H1 (cell line): ENCODE measurements around the gene WBP1. TPM values are rescaled to one million over a fixed set of nuclear protein-coding genes. Genes with fewer than 3 reads are reported as not detected.

Experiments
- GTF2F1 ChIP-seq: IDR thresholded peaks from 2 replicates; pipeline ENCODE4 v1.6.1; 2012; ENCODE audit warnings: low read depth, low read length, improper control_type of control experiment, borderline replicate concordance
- SP2 ChIP-seq: IDR thresholded peaks from 2 replicates; pipeline ENCODE4 v1.6.1; 2012; ENCODE audit warnings: mild to moderate bottlenecking, low read length, inconsistent platforms
- TAF1 ChIP-seq: IDR thresholded peaks from 2 replicates; pipeline ENCODE4 v1.6.1; 2011; ENCODE audit warnings: mild to moderate bottlenecking, low read depth, low read length
- TCF12 ChIP-seq: IDR thresholded peaks from 2 replicates; pipeline ENCODE4 v1.6.1; 2011; ENCODE audit warnings: low read depth, mild to moderate bottlenecking, low read length
- polyA plus RNA-seq, 7 experiments: library from polyadenylated mRNA; depleted of rRNA in 3 of 7; stranded (reverse) in 5 of 7; unstranded in 2 of 7; fragments of >200 nt in 5 of 7; fragments of 200-250 nt in 2 of 7; gene quantifications; 1 replicate in 5 of 7; 2 replicates in 1 of 7; 4 replicates in 1 of 7; pipeline versions ENCODE4 v1.2.1 to v1.2.3, GENCODE V29; 2011 to 2013; ENCODE audit warnings: missing spikeins in 2 of 7, mixed read lengths in 2 of 7
- total RNA-seq: library from RNA; stranded (reverse); fragmentation: NEBNext Ultra II Directional; extraction: Animal tissue kit (Norgen Biotek cat#: 25700); gene quantifications from 2 replicates; pipeline ENCODE4 v1.2.1, GENCODE V29; 2021
- TF ChIP-seq, protein P1 (sequence below): IDR thresholded peaks from 2 replicates; pipeline ENCODE4 v1.6.1; 2011; ENCODE audit warnings: low read length, improper control_type of control experiment
- TF ChIP-seq, protein P2 (sequence below): fragments of 300-600 bp; sonication (generic); IDR thresholded peaks from 2 replicates; pipeline ENCODE4 v1.7.1; 2012; ENCODE audit warnings: low read length, moderate library complexity, mild to moderate bottlenecking, inconsistent platforms; ENCODE audit not compliant: insufficient replicate concordance

The WBP1 gene
- total and polyA plus RNA-seq, 2 of the 8 experiments (the other 6 are each of a cell fraction or from before 2014, with no cell fraction given): 57.2 to 190 TPM

GRCh38 chr2:74507145-74507925, 49.1 kb downstream of the WBP1 start, which contains the start of gene PCGF1 (continued):
- TF ChIP-seq, protein P1, sequence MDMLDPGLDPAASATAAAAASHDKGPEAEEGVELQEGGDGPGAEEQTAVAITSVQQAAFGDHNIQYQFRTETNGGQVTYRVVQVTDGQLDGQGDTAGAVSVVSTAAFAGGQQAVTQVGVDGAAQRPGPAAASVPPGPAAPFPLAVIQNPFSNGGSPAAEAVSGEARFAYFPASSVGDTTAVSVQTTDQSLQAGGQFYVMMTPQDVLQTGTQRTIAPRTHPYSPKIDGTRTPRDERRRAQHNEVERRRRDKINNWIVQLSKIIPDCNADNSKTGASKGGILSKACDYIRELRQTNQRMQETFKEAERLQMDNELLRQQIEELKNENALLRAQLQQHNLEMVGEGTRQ: peak; percentile 72
- TF ChIP-seq, protein P2, sequence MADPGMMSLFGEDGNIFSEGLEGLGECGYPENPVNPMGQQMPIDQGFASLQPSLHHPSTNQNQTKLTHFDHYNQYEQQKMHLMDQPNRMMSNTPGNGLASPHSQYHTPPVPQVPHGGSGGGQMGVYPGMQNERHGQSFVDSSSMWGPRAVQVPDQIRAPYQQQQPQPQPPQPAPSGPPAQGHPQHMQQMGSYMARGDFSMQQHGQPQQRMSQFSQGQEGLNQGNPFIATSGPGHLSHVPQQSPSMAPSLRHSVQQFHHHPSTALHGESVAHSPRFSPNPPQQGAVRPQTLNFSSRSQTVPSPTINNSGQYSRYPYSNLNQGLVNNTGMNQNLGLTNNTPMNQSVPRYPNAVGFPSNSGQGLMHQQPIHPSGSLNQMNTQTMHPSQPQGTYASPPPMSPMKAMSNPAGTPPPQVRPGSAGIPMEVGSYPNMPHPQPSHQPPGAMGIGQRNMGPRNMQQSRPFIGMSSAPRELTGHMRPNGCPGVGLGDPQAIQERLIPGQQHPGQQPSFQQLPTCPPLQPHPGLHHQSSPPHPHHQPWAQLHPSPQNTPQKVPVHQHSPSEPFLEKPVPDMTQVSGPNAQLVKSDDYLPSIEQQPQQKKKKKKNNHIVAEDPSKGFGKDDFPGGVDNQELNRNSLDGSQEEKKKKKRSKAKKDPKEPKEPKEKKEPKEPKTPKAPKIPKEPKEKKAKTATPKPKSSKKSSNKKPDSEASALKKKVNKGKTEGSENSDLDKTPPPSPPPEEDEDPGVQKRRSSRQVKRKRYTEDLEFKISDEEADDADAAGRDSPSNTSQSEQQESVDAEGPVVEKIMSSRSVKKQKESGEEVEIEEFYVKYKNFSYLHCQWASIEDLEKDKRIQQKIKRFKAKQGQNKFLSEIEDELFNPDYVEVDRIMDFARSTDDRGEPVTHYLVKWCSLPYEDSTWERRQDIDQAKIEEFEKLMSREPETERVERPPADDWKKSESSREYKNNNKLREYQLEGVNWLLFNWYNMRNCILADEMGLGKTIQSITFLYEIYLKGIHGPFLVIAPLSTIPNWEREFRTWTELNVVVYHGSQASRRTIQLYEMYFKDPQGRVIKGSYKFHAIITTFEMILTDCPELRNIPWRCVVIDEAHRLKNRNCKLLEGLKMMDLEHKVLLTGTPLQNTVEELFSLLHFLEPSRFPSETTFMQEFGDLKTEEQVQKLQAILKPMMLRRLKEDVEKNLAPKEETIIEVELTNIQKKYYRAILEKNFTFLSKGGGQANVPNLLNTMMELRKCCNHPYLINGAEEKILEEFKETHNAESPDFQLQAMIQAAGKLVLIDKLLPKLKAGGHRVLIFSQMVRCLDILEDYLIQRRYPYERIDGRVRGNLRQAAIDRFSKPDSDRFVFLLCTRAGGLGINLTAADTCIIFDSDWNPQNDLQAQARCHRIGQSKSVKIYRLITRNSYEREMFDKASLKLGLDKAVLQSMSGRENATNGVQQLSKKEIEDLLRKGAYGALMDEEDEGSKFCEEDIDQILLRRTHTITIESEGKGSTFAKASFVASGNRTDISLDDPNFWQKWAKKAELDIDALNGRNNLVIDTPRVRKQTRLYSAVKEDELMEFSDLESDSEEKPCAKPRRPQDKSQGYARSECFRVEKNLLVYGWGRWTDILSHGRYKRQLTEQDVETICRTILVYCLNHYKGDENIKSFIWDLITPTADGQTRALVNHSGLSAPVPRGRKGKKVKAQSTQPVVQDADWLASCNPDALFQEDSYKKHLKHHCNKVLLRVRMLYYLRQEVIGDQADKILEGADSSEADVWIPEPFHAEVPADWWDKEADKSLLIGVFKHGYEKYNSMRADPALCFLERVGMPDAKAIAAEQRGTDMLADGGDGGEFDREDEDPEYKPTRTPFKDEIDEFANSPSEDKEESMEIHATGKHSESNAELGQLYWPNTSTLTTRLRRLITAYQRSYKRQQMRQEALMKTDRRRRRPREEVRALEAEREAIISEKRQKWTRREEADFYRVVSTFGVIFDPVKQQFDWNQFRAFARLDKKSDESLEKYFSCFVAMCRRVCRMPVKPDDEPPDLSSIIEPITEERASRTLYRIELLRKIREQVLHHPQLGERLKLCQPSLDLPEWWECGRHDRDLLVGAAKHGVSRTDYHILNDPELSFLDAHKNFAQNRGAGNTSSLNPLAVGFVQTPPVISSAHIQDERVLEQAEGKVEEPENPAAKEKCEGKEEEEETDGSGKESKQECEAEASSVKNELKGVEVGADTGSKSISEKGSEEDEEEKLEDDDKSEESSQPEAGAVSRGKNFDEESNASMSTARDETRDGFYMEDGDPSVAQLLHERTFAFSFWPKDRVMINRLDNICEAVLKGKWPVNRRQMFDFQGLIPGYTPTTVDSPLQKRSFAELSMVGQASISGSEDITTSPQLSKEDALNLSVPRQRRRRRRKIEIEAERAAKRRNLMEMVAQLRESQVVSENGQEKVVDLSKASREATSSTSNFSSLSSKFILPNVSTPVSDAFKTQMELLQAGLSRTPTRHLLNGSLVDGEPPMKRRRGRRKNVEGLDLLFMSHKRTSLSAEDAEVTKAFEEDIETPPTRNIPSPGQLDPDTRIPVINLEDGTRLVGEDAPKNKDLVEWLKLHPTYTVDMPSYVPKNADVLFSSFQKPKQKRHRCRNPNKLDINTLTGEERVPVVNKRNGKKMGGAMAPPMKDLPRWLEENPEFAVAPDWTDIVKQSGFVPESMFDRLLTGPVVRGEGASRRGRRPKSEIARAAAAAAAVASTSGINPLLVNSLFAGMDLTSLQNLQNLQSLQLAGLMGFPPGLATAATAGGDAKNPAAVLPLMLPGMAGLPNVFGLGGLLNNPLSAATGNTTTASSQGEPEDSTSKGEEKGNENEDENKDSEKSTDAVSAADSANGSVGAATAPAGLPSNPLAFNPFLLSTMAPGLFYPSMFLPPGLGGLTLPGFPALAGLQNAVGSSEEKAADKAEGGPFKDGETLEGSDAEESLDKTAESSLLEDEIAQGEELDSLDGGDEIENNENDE: no peak
- TF ChIP-seq TAF1 (peak; percentile 71), SP2 (peak; percentile 39), TCF12 (no peak), GTF2F1 (no peak)
